Ramos (cell line): ENCODE measurements around the gene CACNB2.

Source experiments
- in situ Hi-C: fragments of 300-500 bp; cut with MboI; formaldehyde crosslinking; loops from one replicate; pipeline ENCODE4 v1.14.3; 2022; ENCODE audit warnings: low sequenced_read_pairs; ENCODE audit not compliant: unreplicated experiment

The CACNB2 gene

GRCh38 chr10:18221882-18222281 lies 81.7 kb downstream of the CACNB2 start:
- in situ Hi-C loops = no loop called here

- in situ Hi-C loops = no loop called here
Measured at GRCh38 chr10:18222866-18223265, 82.6 kb downstream of the CACNB2 start.

GRCh38 chr10:18223898-18224297 lies 83.7 kb downstream of the CACNB2 start:
- in situ Hi-C loops = no loop called here

- in situ Hi-C loops = loop anchor here (25.0 kb wide), 1 partner anchor 613 kb away; the partner anchor contains the start of gene HACD1
Measured at GRCh38 chr10:18224626-18225445, 84.6 kb downstream of the CACNB2 start.

GRCh38 chr10:18226336-18226735 lies 86.1 kb downstream of the CACNB2 start:
- in situ Hi-C loops = loop anchor here (25.0 kb wide), 1 partner anchor 614 kb away; the partner anchor contains the start of gene HACD1

- in situ Hi-C loops = loop anchor here (25.0 kb wide), 1 partner anchor 618 kb away; the partner anchor contains the start of gene HACD1
Measured at GRCh38 chr10:18229826-18230225, 89.6 kb downstream of the CACNB2 start.

- in situ Hi-C loops = loop anchor here (25.0 kb wide), 1 partner anchor 618 kb away; the partner anchor contains the start of gene HACD1
Measured at GRCh38 chr10:18230794-18231193, 90.6 kb downstream of the CACNB2 start.

GRCh38 chr10:18231480-18231879 lies 91.3 kb downstream of the CACNB2 start:
- in situ Hi-C loops = loop anchor here (25.0 kb wide), 1 partner anchor 619 kb away; the partner anchor contains the start of gene HACD1

GRCh38 chr10:18233775-18234174 lies 93.6 kb downstream of the CACNB2 start:
- in situ Hi-C loops = loop anchor here (25.0 kb wide), 1 partner anchor 621 kb away; the partner anchor contains the start of gene HACD1

- in situ Hi-C loops = loop anchor here (25.0 kb wide), 1 partner anchor 623 kb away; the partner anchor contains the start of gene HACD1
Measured at GRCh38 chr10:18235477-18235876, 95.3 kb downstream of the CACNB2 start.

GRCh38 chr10:18236756-18237155 lies 96.5 kb downstream of the CACNB2 start:
- in situ Hi-C loops = loop anchor here (25.0 kb wide), 1 partner anchor 624 kb away; the partner anchor contains the start of gene HACD1

- in situ Hi-C loops = loop anchor here (25.0 kb wide), 1 partner anchor 627 kb away; the partner anchor contains the start of gene HACD1
Measured at GRCh38 chr10:18238870-18239485, 98.8 kb downstream of the CACNB2 start.

GRCh38 chr10:18240185-18240882 lies 100.1 kb downstream of the CACNB2 start:
- in situ Hi-C loops = loop anchor here (25.0 kb wide), 1 partner anchor 628 kb away; the partner anchor contains the start of gene HACD1

- in situ Hi-C loops = loop anchor here (25.0 kb wide), 1 partner anchor 635 kb away; the partner anchor contains the start of gene HACD1
Measured at GRCh38 chr10:18246967-18247366, 106.7 kb downstream of the CACNB2 start.

- in situ Hi-C loops = no loop called here
Measured at GRCh38 chr10:18252086-18252485, 111.9 kb downstream of the CACNB2 start.

GRCh38 chr10:18254086-18254485 lies 113.9 kb downstream of the CACNB2 start:
- in situ Hi-C loops = no loop called here

GRCh38 chr10:18254692-18255091 lies 114.5 kb downstream of the CACNB2 start:
- in situ Hi-C loops = no loop called here

GRCh38 chr10:18260310-18260922 lies 120.2 kb downstream of the CACNB2 start:
- in situ Hi-C loops = no loop called here

- in situ Hi-C loops = no loop called here
Measured at GRCh38 chr10:18261063-18261610, 120.9 kb downstream of the CACNB2 start.
